ENCODE results near the gene DDX27. TPM values are rescaled to one million over a fixed set of nuclear protein-coding genes. Genes with fewer than 3 reads are reported as not detected.

The DDX27 gene
- total RNA-seq, 1 experiment from 2014 or later, result 63.6 TPM

DNA sequence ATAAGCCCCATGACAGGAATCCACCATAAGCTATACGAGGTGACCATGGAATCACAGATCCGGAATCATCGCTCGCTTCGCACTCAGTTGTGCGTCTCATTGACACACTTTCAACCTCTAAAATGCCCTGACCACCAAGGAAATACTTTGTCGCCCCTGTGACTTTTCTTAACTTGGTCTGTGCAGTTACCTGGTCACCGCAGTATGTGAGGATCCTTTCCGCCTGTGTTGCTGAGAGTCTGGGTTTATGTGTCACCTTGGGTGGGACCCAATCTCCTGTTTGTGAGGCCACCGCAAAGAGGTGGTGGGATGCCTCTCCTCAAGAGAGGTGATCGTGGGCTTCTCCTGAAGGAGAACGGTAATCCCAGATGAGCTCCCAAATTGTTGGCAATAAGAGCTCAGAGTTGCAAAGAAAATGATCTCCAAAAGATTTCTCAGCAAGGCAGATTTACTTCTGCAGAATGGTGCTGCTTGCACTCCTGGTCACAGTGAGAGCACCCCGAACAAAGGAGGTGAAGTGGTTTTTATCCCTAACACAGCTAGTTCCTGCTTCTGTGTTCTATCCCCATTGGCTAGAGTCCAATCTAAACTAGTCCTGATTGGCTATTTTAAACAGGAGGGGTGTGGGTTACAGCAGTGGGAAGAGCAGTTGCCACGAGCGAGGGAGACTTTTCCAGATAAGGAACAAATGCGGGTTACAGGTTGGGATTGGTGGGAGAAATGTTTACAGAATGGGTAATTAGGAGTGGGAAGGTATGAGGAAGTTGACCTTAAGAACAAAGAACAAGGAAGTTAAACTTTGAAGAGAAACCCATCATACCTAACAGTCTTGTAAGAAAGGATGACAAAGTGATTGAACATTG, 67.7 kb downstream of the DDX27 start:
- no peak for DNase-seq (ENCODE audit: extremely low read depth, low read depth)

DNA sequence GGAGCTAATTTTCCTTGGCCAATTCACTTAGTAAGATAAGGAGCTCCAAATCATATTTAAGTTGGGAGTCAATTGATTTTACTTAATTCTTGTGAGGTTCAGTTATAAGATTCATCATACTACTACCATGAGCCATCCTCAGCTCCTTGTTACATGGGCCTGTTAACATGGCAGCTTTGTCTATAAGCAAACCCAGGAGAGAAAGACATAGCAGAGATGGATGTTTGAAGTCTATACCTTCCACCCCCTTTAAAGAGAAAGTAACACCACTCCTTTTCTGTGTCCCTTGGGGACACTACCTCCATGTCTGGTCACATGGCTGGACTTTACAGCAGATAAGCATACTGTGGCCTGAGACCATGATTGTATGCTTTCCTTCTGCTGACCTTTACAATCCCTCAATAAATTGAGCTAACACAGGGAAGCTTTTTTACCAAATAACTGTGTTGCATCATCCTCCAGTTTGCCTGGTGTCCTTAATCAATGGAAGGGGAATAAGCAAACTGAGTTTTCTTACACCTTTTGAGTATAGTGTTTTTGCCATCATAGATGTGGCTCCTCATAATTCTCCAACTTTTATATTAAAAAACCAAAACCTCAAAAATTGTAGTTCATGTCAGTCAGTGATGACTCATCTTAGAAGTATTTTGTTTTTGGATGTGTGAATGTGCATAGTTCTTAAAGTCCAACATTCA, 68.5 kb downstream of the DDX27 start:
- DNase-seq (ENCODE audit: extremely low read depth, low read depth), result no peak

- no peak for DNase-seq (ENCODE audit: extremely low read depth, low read depth)
Observed at GRCh38 chr20:49288250-49288751, 69.1 kb downstream of the DDX27 start.

GRCh38 chr20:49288784-49289696, 69.8 kb downstream of the DDX27 start:
- no peak for DNase-seq (ENCODE audit: extremely low read depth, low read depth)

GRCh38 chr20:49290608-49291191, 71.5 kb downstream of the DDX27 start:
- no peak for DNase-seq (ENCODE audit: extremely low read depth, low read depth)

- DNase-seq (ENCODE audit: extremely low read depth, low read depth), result no peak
Observed at GRCh38 chr20:49291200-49291599, 72.0 kb downstream of the DDX27 start.

- no peak for DNase-seq (ENCODE audit: extremely low read depth, low read depth)
Observed at GRCh38 chr20:49292010-49292409, 72.8 kb downstream of the DDX27 start.

GRCh38 chr20:49293122-49293521, 73.9 kb downstream of the DDX27 start:
- no peak for DNase-seq (ENCODE audit: extremely low read depth, low read depth)

Small RNA genes lying within 50 kb of the gene (small RNA-seq; reads per million reads assigned to genes)
- gene SNORD12B (2,246 to 19,666 reads per million in 2 experiments), gene SNORD12C (363 to 6,454 reads per million in 2 experiments)

Other genes starting within 250 kb of the DDX27 start
- gene CSE1L, start 173.1 kb upstream of the DDX27 start, total RNA-seq (2014; rRNA removed; shearing (Covaris generic)), result 193 and 199 TPM in 2 replicates
- gene STAU1, start 31.1 kb upstream of the DDX27 start, total RNA-seq (2014; rRNA removed; shearing (Covaris generic)), result 61.4 and 67.2 TPM in 2 replicates
- 16.1 and 16.3 TPM in 2 replicates for gene ZNFX1, start 58.6 kb downstream of the DDX27 start, total RNA-seq (2014; rRNA removed; shearing (Covaris generic))

Data from NCI-H460 (cell line).